HG02973 (cell line): Measurements from ENCODE around the gene NKAIN1.
"Not testable (repeated sequence)": the region's sequence is repeated elsewhere in the genome, so short reads cannot be mapped to it uniquely, and the experiment has no call there.

ENCODE experiments used
- ATAC-seq: cut with Tn5 transposase; IDR thresholded peaks from one replicate; pipeline ENCODE4 v1.9.1; 2021; ENCODE audit warnings: moderate library complexity; ENCODE audit not compliant: unreplicated experiment

The NKAIN1 gene

DNA sequence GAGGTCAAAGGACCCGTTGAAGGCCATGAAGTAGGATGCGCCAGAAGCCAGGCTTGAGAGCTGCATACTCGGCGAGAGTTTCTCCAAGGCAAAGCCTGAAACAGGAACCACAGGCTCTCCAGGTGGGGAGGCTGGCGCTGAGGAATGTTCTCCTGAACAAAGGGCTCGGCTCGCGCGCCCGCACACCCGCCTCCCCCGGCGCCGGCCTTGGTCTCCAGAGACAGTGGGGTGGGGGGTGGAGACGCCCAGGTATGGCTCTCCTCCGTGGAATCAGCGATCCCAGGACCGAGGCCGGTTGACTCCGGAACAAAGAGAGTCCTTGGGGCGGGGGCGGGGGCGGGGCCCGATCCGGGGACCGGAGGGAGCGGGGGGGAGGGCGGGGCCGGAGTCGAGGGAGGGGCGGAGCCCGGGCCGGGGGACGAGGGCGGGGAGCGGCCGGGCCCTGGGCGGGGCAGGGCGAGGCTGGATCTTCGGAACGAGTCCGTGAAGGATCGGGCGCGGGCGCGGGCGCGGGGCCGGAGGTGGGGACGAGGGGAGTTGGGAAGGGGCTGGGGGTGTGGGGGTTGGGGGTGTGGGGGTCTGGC is 85.0 kb downstream of the NKAIN1 start:
- ATAC-seq = peak; percentile 36

DNA sequence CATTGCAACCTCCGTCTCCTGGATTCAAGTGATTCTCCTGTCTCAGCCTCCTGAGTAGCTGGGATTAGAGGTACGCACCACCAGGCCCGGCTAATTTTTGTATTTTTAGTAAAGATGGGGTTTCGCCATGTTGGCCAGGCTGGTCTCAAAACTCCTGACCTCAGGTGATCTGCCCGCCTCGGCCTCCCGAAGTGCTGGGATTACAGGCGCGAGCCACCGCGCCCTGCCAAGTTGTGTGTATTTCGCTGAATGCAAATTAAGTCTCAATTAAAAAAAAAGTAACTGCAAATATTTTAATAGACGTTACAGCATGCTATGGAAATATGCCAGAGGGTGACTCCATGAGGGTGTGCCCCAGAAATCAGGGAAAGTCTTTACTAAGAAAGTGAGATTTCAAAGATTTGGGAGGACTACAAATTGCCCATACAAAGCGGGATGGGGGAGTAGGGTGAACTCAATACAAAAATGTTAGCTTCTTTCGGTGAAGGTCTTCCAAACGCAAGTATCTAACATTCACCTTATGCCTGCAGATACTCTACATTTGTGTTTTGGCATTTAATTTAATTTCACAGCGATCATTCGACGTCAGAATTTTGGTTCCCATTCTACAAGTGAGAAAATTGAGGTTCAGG is 85.6 kb downstream of the NKAIN1 start:
- ATAC-seq = no peak

DNA sequence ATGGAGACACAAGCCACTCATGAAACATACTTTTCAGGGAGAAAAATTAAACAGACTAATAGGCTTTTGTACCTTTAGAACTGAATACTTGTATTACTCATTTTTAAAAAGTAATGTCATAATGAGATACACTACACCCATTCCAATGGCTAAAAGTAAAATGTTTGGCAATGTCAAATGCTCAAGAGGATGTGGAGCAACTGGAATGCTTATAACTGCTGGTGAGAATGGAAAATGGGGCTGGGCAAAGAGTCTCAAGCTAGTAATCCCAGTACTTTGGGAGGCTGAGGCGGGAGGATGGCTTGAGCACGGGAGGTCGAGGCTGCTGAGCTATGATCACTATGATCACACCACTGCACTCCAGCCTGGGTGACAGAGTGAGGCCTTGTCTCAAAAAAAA is 86.3 kb downstream of the NKAIN1 start:
- no peak for ATAC-seq

DNA sequence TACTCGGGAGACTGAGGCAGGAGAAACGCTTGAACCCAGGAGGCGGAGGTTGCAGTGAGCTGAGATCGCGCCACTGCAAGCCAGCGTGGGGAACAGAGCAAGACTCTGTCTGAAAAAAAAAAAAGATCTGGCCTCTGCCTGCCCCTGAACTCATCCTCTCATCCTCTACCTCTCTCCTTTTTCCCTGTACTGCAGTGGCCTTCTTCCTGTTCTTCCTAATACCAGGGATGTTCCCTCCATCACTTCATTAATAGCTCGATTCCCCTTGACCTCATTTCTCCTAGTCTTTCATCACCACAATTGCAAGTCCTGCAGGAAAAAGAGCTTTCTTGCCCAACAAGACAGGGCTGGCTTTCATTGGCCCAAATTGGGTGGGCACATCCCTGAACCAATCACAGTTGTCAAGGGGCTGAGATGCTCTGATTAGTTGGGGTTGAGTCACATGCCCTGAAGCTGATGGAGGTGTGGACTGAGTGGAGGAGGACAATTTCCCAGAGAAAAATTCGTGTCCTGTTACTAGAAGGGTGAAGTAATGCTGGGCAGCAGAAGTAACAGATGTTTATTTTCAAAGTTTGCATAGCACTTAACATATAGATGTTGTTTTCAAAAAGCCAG is 87.4 kb downstream of the NKAIN1 start:
- ATAC-seq = no peak

DNA sequence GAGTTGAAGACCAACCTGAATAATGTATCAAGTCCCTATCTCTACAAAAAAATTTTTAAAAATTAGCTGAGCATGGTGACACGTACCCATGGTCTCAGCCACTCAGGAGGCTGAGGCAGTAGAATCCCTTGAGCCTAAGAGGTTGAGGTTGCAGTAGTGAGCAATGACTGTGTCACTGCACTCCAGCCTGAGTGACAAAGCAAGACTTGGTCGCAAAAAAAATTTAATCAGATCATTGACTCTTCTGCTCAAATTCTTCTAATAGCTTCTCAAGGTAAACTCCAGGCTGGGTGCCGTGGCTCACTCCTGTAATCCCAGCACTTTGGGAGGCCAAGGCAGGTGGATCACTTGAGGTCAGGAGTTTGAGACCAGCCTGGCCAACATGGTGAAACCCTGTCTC is 88.3 kb downstream of the NKAIN1 start:
- ATAC-seq = no peak

DNA sequence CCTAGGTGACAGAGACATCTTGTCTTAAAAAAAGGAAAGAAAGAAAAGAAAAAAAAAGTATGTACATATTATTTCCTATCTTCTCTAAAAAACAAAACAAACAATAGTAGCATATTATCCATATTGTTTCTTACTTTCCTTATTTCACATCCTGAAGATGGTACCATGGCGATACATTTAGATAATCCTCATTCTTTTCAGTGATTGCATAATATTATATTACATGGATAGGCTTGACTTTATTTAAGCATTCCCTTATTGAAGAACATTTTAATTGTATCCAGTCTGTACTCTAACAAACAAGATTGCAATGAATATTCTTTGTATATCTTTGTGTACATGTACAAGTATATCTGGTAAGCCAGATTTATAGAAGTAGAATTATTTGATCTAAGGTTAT is 91.3 kb downstream of the NKAIN1 start:
- ATAC-seq = no peak

DNA sequence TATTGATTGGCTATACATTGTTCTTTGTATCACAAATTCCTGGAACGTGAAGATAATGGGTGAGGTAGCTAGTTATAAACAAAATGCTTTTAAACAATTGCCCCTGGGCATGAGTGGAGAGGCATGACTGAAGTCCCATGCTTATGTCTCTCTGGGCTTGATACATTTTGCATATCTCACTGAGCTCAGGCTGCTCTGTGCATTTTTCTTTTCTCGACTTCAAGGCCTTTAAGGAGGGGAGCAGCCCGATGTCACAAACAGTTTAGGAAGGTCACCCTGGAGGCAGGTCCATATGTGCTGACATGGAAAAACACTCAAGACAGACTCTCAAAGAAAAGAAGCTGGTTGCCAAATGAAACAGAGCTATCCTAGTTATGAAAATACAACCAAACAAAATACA is 94.0 kb downstream of the NKAIN1 start:
- ATAC-seq = no peak

DNA sequence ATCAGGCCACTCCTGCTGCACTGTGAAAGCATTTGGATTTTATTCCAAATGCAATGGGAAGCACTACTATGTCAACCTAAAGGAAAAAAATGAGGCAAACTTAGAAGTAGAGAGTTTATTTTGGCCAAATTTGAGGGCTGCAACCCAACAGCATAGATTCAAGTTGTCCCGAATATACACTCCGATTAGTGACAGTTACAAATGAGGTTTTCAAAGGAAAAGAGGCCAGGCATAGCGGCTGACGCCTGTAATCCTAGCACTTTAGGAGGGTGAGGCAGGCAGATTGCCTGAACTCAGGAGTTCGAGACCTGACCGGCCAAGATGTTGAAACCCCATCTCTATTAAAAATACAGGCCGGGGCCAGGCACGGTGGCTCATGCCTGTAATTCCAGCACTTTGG is 95.2 kb downstream of the NKAIN1 start:
- ATAC-seq = no peak

DNA sequence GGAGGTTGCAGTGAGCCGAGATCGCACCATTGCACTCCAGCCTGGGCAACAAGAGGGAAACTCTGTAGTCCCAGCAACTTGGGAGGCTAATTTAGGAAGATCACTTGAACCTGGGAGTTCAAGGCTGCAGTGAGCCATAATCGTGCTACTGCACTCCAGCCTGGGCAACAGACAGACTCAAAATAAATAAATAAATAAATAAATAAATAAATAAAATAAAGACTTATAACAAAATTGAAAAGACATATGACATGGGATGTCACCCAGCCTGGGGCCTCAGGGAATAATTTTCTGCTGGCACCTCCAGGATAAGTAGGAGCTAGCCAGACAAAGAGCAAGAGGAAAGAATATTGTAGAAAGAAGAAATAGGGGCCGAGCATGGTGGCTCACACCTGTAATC is 96.2 kb downstream of the NKAIN1 start:
- ATAC-seq = no peak

DNA sequence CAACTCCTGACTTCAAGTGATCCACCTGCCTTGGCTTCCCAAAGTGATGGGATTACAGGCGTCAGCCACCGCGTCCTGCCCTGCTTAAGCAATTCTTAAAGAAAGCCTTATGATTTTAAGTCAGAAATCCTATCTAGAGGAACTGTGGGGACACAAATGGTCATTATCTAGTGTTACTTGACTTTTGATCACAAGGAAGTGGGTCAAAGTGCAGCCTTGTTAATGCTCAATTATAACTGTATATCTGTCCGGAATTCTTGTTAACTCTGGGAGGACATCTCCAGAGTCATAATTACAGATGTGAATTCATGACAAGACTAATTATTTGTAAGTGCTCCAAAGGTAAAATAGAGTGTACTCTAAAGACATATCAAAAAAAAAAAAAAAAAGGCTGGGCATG is 97.3 kb downstream of the NKAIN1 start:
- ATAC-seq = no peak

DNA sequence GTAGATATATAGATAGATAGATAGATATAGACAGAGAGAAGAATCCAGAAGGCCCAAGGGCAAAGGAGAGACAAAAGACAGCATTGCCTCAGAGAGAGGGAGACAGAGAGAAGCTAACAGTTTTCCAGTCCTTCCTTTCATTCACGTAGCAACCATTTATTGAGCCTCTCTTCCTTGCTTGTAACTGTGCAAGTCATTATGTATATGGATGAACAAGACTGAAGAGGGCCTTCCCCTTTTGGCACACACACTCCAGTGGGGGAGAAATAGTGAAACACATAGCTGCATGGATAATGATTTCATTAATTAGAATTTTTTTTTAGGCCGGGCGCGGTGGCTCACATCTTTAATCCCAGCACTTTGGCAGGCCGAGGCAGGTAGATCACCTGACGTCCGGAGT is 99.4 kb downstream of the NKAIN1 start:
- ATAC-seq = no peak

DNA sequence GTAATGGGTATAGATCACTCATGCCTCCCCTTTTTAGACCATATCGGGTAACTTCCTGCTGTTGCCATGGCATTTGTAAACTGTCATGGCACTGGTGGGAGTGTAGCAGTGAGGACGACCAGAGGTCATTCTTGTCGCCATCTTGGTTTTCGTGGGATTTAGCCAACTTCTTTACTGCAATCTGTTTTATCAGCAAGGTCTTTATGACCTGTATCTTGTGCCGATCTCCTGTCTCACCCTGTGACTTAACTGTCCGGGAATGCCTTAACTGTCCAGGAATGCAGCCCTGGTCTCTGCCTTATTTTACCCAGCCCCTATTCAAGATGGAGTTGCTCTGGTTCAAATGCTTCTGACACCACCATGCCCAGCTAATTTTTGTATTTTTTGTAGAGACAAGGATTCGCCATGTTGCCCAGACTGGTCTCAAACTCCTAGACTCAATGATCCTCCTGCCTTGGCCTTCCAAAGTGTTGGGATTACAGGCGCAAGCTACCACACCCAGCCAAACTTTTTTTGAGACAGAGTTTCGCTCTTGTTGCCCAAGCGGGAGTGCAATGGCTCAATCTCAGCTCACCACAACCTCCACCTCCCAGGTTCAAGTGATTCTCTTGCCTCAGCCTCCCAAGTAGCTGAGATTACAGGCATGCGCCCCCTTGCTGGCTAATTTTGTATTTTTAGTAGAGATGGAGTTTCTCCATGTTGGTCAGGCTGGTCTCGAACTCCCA is 100.7 kb downstream of the NKAIN1 start:
- not testable (repeated sequence) for ATAC-seq

DNA sequence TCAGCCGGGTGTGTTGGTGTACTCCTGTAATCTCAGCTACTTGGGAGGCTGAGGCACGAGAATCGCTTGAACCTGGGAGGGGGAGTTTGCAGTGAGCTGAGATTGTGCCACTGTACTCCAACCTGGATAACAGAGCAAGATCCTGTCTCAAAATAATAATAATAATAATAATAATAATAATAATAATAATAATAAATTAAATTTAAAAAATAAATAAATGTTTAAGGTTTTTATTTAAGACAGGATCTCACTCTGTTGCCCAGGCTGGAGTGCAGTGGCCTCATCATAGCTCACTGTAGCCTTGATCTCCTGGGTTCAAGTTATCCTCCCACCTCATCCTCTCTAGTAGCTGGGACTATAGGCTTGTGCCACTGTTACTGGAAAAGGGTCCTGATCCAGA is 101.8 kb downstream of the NKAIN1 start:
- ATAC-seq = not testable (repeated sequence)

DNA sequence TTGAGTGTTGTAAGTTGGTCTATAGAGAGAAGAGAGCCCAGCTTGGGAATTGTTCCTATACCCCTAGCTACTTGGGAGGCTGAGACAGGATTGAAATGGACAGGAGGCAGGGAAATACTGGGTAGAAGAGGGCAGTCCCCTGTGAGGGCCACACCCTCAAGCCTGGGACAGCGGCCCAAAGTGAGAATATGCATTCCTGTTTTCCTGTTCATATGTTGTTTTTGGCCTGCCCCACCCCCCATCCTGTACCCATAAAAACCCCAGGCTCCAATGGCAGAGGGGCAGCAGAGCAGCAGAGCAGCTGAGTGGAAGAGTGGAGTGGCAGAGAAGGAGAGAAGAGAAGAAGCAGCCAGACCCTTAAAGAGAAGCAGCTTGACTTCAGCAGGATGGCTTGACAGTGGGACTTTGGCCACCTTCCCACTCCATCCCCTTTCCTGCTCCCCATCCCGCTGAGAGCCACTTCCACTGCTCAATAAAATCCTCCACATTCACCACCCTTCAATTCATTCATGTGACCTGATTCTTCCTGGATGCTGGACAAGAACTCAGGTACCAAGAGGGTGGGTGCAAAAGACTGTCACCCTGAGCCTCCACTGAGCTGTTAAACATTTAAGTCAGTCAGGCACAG is 103.6 kb downstream of the NKAIN1 start:
- no peak for ATAC-seq

DNA sequence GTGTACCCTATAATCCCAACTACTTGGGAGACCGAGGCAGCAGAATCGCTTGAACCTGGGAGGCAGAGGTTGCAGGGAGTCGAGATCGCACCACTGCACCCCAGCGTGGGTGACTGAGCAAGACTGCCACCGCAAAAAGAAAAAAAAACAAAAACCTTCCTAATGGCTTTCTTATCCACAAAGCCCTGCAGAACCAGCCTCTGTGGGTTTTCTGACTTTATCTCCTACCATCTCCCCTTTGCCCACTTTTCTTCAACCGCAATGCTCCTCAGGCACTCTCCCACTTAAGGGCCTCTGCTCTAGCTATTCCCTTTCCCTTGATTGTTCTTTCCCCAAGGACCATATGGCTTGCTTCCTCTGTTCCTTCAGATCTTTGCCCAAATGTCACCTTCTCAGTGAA is 106.3 kb downstream of the NKAIN1 start:
- ATAC-seq = no peak
